GM12891 (cell line): Measurements from ENCODE around the gene BCAR3.

Experiments used
- POLR2A ChIP-seq: IDR thresholded peaks from 2 replicates; pipeline ENCODE4 v1.6.1; 2011; ENCODE audit warnings: low read depth, low read length, control low read depth
- POLR2AphosphoS5 ChIP-seq: IDR thresholded peaks from 2 replicates; pipeline ENCODE4 v1.6.1; 2011; ENCODE audit warnings: low read depth, low read length, control low read depth

- TF ChIP-seq POLR2A (no peak), POLR2AphosphoS5 (no peak)
Observed at GRCh38 chr1:93656491-93656890, 25.1 kb downstream of the BCAR3 start.
